Lower lobe of right lung (tissue), 2 donors: ENCODE results near the gene GALNTL6. TPM values are rescaled to one million over a fixed set of nuclear protein-coding genes. Genes with fewer than 3 reads are reported as not detected.

ENCODE experiments used
- ATAC-seq, 2 donors: fragments of 200-7000 bp; cut with Tn5 transposase; one replicate each; pipeline ENCODE4 v1.9.1; 2020 to 2022; ENCODE audit warnings: mild to moderate bottlenecking in 2 of 2, moderate library complexity in 2 of 2
- DNase-seq: peaks from one replicate; pipeline ENCODE4 v3.0.0-alpha.2; 2020
- H3K27ac ChIP-seq: fragments of 200-600 bp; one replicate; pipeline ENCODE4 v1.8.0; 2022
- H3K27me3 ChIP-seq: fragments of 200-600 bp; one replicate; pipeline ENCODE4 v1.8.0; 2022; ENCODE audit warnings: low read depth
- H3K36me3 ChIP-seq: fragments of 200-600 bp; one replicate; pipeline ENCODE4 v1.8.0; 2022; ENCODE audit warnings: mild to moderate bottlenecking
- H3K4me1 ChIP-seq: fragments of 200-600 bp; one replicate; pipeline ENCODE4 v1.8.0; 2022
- H3K4me3 ChIP-seq: fragments of 200-600 bp; one replicate; pipeline ENCODE4 v1.8.0; 2022; ENCODE audit warnings: mild to moderate bottlenecking
- H3K9me3 ChIP-seq: fragments of 200-600 bp; one replicate; pipeline ENCODE4 v1.8.0; 2022
- CTCF ChIP-seq: fragments of 200-600 bp; IDR thresholded peaks from one replicate; pipeline ENCODE4 v1.8.0; 2022; ENCODE audit warnings: antibody characterized with exemption, mild to moderate bottlenecking
- intact Hi-C: fragments of 100-400 bp; cut with DNase I; formaldehyde crosslinking; loops from one replicate; pipeline ENCODE4 v1.11.0; 2022
- total RNA-seq: library from RNA; stranded (reverse); fragmentation: NEBNext Ultra II Directional; extraction: Animal tissue kit (Norgen Biotek cat#: 25700); gene quantifications from one replicate; pipeline ENCODE4 v1.2.1, GENCODE V29; 2021
- donor health status: DM: no; HTN: yes; CAD: no; lungs with severe emphysema.

The GALNTL6 gene
- total RNA-seq, 1 donor from 2014 or later, result not detected

GRCh38 chr4:172842779-172843178, 1029.6 kb downstream of the GALNTL6 start:
- Histone ChIP-seq H3K9me3 (no peaks in the 10 kb centered on the region), H3K27me3 (no peaks in the 10 kb centered on the region), H3K4me1 (no peaks in the 10 kb centered on the region), H3K27ac (no peak overlapping the region), H3K36me3 (no peaks in the 10 kb centered on the region), H3K4me3 (no peak overlapping the region)
- intact Hi-C loops, result no loop called here
- DNase-seq (no peak), ATAC-seq (no peak)
- TF ChIP-seq CTCF, result no peak

GRCh38 chr4:172843192-172843591, 1030.0 kb downstream of the GALNTL6 start:
- ATAC-seq (no peak), DNase-seq (no peak)
- Histone ChIP-seq H3K36me3 (no peaks in the 10 kb centered on the region), H3K4me3 (no peak overlapping the region), H3K4me1 (no peaks in the 10 kb centered on the region), H3K9me3 (no peaks in the 10 kb centered on the region), H3K27me3 (no peaks in the 10 kb centered on the region), H3K27ac (no peak overlapping the region)
- no peak for TF ChIP-seq CTCF
- intact Hi-C loops, result no loop called here

- no peak for DNase-seq
- ATAC-seq, result no peak
- H3K27me3 ChIP-seq, result no peaks in the 10 kb centered on the region
- no peaks in the 10 kb centered on the region for H3K36me3 ChIP-seq
- no peaks in the 10 kb centered on the region for H3K4me1 ChIP-seq
- no peak overlapping the region for H3K27ac ChIP-seq
- no peaks in the 10 kb centered on the region for H3K9me3 ChIP-seq
- intact Hi-C loops, result no loop called here
- H3K4me3 ChIP-seq, result no peak overlapping the region
- no peak for TF ChIP-seq CTCF
Observed at GRCh38 chr4:172844556-172844955, 1031.4 kb downstream of the GALNTL6 start.

GRCh38 chr4:172845281-172845680, 1032.1 kb downstream of the GALNTL6 start:
- TF ChIP-seq CTCF, result no peak
- no peak overlapping the region for H3K4me3 ChIP-seq
- H3K27me3 ChIP-seq, result no peaks in the 10 kb centered on the region
- no peak overlapping the region for H3K27ac ChIP-seq
- no peaks in the 10 kb centered on the region for H3K4me1 ChIP-seq
- intact Hi-C loops, result no loop called here
- no peaks in the 10 kb centered on the region for H3K36me3 ChIP-seq
- DNase-seq (no peak), ATAC-seq (no peak)
- H3K9me3 ChIP-seq, result no peaks in the 10 kb centered on the region

- Histone ChIP-seq H3K27me3 (no peaks in the 10 kb centered on the region), H3K36me3 (no peaks in the 10 kb centered on the region), H3K4me3 (no peak overlapping the region), H3K4me1 (no peaks in the 10 kb centered on the region), H3K27ac (no peak overlapping the region), H3K9me3 (no peaks in the 10 kb centered on the region)
- DNase-seq (no peak), ATAC-seq (no peak)
- intact Hi-C loops, result no loop called here
- no peak for TF ChIP-seq CTCF
Observed at GRCh38 chr4:172850838-172851237, 1037.6 kb downstream of the GALNTL6 start.

- no peak for TF ChIP-seq CTCF
- Histone ChIP-seq H3K27me3 (no peaks in the 10 kb centered on the region), H3K27ac (no peak overlapping the region), H3K9me3 (no peaks in the 10 kb centered on the region), H3K4me3 (no peak overlapping the region), H3K4me1 (no peaks in the 10 kb centered on the region), H3K36me3 (no peaks in the 10 kb centered on the region)
- intact Hi-C loops, result no loop called here
- DNase-seq, result no peak
- no peak for ATAC-seq
Observed at GRCh38 chr4:172851534-172851933, 1038.3 kb downstream of the GALNTL6 start.
